HG02623 (cell line): ENCODE results near the gene COIL.

Source experiments
- ATAC-seq: cut with Tn5 transposase; IDR thresholded peaks from one replicate; pipeline ENCODE4 v1.9.1; 2021; ENCODE audit warnings: moderate library complexity; ENCODE audit not compliant: unreplicated experiment

The COIL gene

DNA sequence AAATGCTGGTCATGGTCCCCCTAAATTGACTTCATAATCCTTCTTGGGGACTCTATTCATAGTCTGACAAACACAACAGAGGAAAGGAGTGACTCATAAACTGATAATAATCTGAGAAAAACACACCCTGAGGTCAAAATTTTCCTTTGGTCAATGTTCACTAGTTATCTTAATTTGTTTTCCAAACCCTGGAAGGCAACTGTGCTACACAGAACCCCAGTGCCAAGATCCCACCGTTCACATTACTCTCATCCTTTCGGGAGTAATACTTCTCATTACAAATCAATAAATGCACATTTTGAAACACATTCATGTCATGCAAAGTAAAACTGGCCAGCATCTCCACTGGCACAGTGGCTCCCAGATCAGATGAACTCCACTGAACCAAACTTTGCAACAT, 23.2 kb downstream of the COIL start:
- ATAC-seq, result no peak

DNA sequence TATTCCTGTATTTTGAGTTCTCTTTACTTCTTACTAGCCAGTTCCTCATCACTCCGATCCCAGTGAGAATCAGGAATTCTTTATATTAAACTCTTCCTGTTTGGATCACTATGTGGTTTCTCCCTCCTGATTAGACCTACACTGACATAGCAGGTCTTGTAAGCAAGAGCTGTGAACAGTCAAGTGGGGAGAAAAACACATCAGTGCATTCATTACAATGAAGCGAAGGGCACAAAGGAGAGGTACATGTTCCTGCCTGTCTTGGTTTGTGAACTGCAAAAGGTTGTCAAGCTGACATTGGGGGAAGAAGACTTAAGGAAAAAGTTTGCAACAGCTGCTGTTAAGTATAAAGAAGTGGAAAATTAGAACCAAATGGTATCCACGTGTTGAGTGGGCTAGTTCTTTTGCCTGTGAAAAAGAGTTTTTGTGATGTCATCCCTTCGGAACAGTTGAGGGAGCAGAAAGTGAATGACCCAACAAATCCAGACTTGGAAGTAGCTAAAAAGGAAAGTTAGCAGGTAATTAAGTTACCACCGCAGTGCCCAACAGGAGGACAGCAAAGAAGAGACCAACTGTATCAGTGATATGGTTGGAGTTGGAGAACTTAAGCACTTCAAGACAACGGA, 24.0 kb downstream of the COIL start:
- ATAC-seq, result no peak

DNA sequence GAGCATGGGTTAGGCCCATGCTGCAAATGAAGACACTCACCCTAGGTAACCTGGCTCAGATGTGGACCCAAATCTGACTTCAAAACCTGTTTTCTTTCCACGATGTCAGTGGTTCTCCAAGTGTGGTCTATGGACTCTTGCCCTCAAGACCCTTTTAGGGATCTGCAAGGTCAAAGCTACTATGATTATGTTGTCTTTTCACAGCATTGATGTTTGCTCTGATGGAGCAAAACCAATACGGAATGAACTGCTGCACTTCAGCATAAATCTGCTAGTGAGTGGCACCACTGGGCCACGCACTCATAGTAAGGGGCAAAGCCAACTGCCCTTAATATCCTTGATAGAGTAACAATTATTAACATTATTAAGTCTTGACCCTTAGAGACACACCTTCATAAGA, 25.4 kb downstream of the COIL start:
- no peak for ATAC-seq

DNA sequence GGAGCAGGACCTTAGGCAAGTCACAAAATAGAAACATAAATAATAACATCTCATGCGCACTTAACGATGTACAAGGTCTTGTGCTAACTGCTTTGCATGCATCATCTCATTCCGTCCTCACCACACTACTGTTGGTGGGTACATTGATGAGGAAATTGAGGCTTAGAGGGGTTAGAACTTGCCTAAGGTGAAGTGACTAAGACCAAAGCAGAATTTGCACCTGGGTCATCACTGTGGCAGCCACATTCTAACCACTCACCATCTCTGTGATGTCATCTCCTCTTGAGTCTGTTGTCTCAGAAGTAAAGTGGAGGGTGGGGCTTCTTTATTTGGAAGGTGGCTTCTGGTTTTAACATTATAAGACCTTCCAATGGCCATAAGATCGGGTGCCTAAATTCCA, 26.6 kb downstream of the COIL start:
- ATAC-seq, result no peak

GRCh38 chr17:56933868-56934267, 27.0 kb downstream of the COIL start:
- no peak for ATAC-seq

- no peak for ATAC-seq
Observed at GRCh38 chr17:56933151-56933745, 27.6 kb downstream of the COIL start.

DNA sequence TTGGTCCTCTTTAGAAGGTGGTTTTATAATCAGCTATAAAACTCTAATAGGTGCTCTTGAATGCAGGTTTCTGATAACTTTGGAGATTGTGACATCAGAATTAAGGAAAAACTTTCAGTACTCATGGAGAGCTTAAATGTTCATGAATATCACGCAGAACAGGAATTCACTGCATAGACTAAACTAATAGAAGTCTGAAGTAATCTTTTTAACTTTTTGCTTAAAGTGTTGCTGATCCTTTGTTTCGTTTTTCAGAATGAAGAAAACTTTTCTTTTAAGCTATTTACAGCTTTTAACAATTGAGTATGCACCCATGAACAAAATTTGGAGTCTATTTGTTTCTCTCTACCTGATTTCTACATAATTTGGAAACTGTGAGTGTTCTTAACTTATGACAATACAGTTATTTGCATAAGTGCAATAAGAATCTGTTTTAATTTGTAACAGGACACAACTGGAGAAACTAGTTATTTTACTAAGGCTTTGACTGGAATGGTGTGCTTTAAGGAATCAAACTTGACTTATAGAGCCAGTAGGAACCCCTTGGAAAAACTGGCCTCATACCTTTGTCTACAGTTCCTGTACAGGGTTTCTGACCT, 30.0 kb downstream of the COIL start:
- ATAC-seq, result no peak

GRCh38 chr17:56929362-56929969, 31.4 kb downstream of the COIL start:
- no peak for ATAC-seq

- ATAC-seq, result no peak
Observed at GRCh38 chr17:56928586-56928985, 32.3 kb downstream of the COIL start.

DNA sequence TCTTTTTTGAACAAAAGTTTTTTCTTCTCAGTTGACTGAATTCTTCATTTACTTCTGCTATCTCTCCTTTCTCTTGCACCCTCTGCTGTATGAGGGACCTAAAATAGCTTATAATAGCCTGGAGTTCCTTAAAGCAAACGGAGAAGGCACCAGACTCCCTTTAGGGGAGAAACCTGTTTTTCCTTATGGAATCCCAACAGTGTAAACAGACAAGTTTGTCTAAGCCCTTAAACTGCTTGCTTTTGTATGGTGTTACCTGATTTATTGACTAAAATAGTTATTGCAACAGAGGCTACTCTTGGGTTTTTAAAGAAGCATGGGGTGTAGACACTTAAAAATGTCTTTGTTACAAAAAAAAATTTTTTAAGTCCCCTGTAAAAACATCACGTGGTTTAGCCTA, 34.1 kb downstream of the COIL start:
- ATAC-seq, result no peak

- no peak for ATAC-seq
Observed at GRCh38 chr17:56926270-56926669, 34.6 kb downstream of the COIL start.

GRCh38 chr17:56925088-56925487, 35.8 kb downstream of the COIL start:
- no peak for ATAC-seq

DNA sequence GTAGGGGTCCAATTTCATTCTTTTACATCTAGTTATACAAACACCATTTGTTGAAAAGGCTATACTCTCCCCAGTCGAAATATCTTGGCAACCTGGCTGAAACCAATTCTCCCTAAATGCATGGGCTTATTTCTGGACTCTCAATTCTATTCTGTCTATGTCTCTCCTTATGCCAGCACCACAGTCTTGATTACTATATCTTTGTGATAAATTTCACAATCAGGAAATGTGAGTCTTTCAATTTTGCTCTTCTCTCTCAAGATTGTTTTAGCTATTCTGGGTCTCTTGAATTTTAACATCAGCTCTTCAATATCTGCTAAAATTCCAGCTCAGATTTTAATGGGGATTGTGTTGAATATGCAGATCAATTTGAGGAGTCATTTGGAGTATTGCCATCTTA, 41.1 kb downstream of the COIL start:
- no peak for ATAC-seq

- ATAC-seq, result no peak
Observed at GRCh38 chr17:56918916-56919315, 41.9 kb downstream of the COIL start.

- no peak for ATAC-seq
Observed at GRCh38 chr17:56917559-56918296, 43.1 kb downstream of the COIL start.

GRCh38 chr17:56914581-56915273, 46.1 kb downstream of the COIL start:
- no peak for ATAC-seq

DNA sequence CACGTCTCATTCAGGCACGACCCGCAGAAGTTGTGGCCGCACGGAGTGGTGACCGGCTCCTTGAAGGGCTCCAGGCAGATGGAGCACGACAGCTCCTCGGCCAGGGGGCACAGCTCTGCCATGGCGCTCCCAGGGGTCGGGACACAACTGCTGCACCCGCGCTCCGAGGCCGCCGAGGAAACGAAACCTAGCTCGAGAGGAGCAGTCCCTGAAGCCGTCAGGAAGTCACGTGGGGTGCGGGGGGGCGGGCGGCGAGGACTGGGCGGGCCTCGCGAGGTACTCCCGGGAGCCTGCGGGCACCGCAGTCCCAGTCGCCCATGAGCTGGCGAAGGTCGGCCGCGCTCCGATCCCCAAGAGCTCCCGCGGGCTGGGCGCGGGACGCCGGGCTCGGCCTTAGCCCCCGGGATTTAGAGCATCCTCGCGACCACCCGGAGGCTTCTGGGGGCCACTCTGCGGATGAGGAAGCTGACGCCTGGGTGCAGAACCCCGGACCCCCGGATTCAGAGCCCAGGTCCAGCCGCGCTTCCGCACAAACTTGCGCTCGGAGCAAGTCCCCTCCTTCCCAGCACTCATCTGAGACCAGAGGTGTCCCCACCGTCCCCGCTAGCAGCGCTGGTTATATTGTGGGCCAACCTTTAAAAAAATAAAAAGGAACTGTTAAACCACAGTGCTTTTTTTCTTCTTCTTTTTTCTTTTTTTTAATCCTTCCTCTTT, 46.8 kb downstream of the COIL start, which contains the start of gene TRIM25:
Gene TRIM25 (minus strand): TSS at position 183 of the 714 bp plus-strand sequence. CDS start 61 bp downstream, at position 122.
- ATAC-seq, result peak; percentile 58

- peak; percentile 29 for ATAC-seq
Observed at GRCh38 chr17:56913353-56913866, 47.4 kb downstream of the COIL start.

DNA sequence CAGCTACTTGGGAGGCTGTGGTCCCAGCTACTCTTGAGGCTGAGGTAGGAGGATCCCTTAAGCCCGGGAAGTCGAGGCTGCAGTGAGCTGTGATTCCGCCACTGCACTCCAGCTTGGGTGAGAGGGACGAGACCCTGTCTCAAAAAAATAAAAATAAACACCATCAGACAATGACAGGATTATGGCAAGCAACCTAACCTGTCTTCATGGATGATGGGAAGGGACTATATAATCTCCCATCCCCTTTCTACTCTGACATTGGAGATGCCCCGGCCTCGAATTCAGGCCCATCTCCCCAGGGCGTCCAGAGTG, 47.9 kb downstream of the COIL start:
- ATAC-seq, result no peak
